Inflammatory macrophage treated with lipopolysaccharide for 1 hour (primary cell): ENCODE results near the gene ADIPOQ.
A peak's percentile ranks its signal among the peaks of the same experiment; 100 is the strongest.
"Not testable (repeated sequence)": the region's sequence is repeated elsewhere in the genome, so short reads cannot be mapped to it uniquely, and the experiment has no call there.

Source experiments
- DNase-seq, 2 donors: peaks; one replicate each; pipeline ENCODE4 v3.0.0-alpha.2; 2020 to 2022

ADIPOQ gene

DNA sequence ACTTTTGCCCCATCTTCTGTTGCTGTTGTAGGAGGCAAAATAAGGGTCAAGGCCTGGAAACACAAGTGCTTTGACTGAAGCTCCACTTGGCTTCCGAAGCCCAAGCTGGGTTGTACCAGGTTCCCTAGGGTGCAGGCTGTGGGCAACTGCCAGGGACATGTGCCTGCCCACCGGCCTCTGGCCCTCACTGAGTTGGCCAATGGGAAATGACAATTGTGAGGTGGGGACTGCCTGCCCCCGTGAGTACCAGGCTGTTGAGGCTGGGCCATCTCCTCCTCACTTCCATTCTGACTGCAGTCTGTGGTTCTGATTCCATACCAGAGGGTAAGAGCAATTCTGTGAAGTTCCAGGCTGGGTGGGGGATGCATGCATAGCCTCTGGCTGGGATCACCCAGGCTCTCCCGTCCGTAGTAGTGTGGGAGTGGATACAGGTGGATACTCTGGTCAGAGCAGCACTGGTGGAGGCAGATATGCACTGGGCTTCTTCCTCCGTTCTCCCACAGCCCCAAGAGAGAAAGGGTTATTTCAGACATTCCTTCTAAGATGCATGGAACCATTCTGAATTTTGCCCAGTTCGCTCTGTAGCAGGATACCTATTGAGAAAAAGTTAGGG lies at the start of gene ADIPOQ:
Gene ADIPOQ, plus strand, starts transcription at position 285 of the 613 bp plus-strand sequence. CDS start 10,349 bp downstream, outside the sequence.
- DNase-seq, result no peak

GRCh38 chr3:186798239-186798874 lies 44.2 kb upstream of the ADIPOQ start:
- no peak for DNase-seq

GRCh38 chr3:186800285-186800684 lies 42.2 kb upstream of the ADIPOQ start:
- no peak for DNase-seq

DNA sequence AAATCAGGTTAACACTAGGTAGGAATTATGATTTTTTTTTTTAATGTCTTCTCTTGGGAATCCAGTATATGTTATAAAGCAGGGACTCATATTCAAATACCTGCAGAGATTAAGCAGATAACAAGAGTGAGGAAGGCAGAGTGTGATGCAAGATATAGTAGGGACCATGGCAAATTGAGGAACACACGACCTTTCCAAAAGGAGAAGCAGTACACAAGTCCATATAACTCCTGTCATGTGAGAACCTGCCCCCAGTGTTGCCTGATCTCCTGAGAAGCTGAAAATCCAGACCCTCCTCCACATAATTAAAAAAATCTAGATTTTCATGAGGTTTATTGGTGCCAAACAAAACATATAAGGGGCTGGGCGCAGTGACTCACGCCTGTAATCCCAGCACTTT lies 39.8 kb upstream of the ADIPOQ start:
- no peak for DNase-seq

GRCh38 chr3:186803447-186803846 lies 39.1 kb upstream of the ADIPOQ start:
- not testable (repeated sequence) for DNase-seq

DNA sequence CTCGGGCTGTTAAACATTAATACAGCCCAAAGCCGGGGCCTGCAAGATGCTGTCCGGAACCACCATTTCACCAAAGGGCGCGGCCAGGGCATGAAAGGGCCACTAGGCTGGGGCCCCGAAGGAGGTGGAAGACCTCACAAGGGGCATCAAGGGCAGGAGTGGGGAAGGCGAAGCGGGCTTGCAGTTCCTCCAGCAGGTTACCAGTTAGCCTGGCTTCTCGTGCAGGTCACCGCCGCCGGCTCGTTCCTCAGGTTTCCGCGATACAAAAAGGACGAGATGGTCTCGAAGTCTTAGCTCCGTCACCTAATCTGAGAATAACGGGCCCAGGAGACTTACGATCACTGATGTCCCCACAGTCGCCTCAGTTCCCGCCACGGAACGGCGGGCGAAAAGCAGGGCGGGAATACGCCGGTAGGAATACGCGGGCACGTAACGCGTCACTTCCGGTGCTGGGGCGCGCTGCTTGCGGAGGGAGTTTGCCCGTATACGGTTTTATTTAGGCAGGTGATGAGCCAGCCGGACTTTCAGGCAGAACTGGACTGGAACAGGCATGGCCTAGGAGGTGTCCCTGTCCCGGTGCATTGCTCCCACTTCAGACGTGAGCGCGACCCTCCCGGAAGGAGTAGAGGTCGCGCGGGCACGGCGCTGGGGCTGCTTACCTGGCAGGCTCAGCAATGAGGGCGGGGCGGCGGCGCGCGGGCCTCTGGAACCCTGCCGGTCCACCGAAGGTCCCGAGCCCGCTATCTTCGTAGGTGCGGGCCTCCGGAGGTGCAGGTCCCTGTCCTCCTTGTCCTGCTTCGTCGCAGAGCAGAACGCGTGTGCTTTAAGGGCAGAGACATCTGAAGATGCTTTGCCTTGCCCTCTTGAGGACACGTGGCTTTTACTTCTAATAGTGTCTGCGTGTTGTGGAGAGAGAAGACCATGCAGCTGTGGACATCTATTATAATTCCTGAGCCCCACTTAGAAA lies 36.1 kb upstream of the ADIPOQ start, which contains the start of gene RFC4:
Gene RFC4, minus strand, starts transcription at position 394 of the 967 bp plus-strand sequence. CDS start 1,769 bp downstream, outside the sequence.
- DNase-seq, result peak; percentile 72 to 86

GRCh38 chr3:186807231-186807630 lies 35.3 kb upstream of the ADIPOQ start:
- no peak for DNase-seq

GRCh38 chr3:186810336-186810996 lies 32.0 kb upstream of the ADIPOQ start:
- DNase-seq, result no peak

- DNase-seq, result not testable (repeated sequence)
Observed at GRCh38 chr3:186811313-186811712, 31.2 kb upstream of the ADIPOQ start.

DNA sequence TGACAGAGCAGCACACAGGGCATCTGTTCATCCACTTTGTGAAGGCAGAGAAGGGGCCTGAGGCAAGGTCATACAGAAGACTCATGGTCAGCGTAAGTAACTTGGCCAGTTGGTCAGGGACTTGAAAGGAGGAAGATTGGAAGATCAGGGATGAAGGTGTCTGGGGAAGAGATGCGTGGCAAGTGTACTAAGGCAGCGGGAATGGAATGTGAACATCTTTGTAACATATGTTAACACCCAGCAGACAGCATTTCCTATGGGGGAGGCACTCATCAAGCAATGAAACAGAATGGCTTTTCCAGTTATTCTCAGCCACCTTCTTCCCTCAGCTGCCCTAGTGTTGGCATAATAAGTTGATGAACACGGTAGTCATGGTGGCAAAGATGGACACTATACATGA lies 28.4 kb upstream of the ADIPOQ start:
- no peak for DNase-seq

DNA sequence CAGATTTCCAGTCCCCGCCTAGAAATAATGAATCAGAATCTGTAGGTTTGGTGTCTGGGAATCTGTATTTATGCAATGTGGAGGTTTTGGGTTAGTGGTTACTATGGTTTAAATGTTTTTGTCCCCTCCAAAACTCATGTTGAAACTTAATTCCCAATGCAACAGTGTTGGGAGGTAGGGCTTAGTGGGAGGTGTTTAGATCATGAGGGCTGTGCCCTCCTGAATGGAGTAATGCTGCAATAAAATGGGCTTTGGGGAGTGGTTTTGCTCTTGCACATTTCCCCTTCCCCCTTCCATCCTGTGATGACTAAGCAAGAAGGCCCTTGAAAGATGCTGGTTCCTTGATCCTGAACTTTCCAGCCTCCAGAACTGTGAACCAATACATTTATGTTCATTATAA lies 27.1 kb upstream of the ADIPOQ start:
- peak; percentile 70 to 86 for DNase-seq

- DNase-seq, result no peak
Observed at GRCh38 chr3:186818516-186818915, 24.0 kb upstream of the ADIPOQ start.

- no peak for DNase-seq
Observed at GRCh38 chr3:186818956-186819355, 23.6 kb upstream of the ADIPOQ start.

DNA sequence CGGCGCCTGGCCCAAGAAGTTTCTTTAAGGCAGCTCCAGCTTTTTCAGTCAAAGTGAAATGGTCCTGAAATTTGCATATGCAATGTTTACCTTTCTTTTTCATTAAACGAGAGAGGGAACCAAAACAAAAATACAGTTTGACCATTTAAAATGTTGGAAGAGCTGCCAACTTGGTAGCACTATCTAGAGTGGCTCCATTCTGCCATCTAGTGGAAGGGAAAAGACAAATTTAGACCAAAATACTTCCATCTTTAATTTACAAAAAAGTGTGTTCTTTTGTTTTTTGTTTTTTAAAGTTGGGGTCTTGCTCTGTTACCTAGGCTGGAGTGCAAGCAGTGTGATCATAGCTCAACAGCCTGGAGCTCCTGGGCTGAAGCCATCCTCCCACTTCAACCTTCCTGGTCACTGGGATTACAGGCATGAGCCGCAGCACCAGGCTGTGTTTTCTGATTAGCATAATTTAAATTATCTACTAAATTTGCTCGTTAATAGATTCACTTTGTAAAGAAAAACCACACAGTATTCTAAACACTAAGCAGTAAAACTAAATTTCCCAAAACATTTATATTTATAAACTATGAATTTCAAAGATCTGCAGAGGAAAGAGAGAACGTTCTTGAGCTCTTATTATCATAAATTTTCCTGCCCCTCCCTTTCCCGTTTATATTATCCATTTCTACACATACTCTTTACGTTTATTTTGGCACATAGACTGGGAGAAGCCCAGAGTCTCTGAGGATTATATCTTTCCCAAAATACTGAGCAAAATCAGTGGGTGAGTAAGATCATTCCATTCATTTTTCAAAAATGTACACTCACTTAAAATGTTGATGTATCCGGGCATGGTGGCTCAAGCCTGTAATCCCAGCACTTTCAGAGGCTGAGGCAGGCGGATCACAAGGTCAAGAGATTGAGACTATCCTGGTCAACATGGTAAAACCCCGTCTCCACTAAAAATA lies 20.8 kb upstream of the ADIPOQ start:
- DNase-seq, result peak; percentile 38 to 81

GRCh38 chr3:186822388-186822759 lies 20.1 kb upstream of the ADIPOQ start:
- DNase-seq, result not testable (repeated sequence)

DNA sequence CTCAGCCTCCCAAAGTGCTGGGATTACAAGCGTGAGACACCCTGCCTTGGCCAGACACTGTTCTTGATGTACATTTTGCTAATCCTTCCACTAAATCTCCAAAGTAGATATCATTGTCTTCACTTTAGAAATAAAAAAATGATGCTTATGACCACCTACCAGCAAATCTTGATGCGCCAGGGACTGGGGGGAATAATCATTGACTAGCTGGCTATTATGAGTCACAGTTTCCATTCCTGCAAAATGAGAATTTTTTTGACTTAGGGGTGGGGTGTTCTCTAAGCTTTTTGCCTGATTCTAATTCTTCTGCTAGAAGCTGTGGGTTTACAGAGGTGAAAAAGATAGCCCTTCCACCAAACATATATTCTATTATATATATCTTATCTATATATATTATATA lies 19.1 kb upstream of the ADIPOQ start:
- DNase-seq, result no peak

DNA sequence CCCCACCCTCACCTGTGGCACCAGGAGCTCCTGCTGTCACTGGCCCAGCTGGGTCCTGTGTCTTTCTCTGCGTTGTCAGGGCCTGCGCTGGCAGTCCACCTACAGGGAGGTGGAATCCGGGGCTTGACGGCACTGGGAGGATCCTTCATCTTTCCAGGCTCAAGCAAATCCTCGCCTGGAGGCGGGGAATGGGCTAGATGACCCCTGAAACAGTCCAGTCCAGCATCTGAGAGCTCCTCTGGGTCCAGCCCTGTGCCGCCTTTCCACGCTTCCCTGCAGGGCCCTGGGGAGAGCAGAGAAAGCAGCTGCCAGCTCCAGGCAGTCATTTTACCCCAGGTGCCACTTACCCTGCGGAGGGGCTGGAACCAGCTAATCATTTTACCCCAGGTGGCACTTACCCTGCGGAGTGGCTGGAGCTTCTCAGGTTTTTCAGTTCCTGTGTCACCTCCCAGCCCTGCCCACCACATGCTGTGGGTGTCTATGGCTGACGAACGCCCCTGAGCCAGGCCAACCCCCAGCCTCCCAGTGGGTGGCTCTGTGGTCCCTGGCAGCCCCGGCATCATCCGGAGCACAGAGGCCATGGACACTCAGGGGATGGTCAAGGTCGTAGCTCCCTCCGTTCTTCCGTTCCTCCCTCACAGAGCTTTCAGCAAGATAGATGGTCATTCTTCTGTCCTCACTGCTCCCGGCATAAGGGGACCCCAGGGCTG lies 17.9 kb upstream of the ADIPOQ start:
- no peak for DNase-seq

- no peak for DNase-seq
Observed at GRCh38 chr3:186825294-186825821, 17.2 kb upstream of the ADIPOQ start.

GRCh38 chr3:186825872-186826409 lies 16.6 kb upstream of the ADIPOQ start:
- no peak for DNase-seq

- no peak for DNase-seq
Observed at GRCh38 chr3:186826410-186826975, 16.0 kb upstream of the ADIPOQ start.
